ENCODE results near the gene TSC22D3.

The TSC22D3 gene

GRCh38 chrX:107721966-107722707 is 53.5 kb downstream of the TSC22D3 start:
- TF ChIP-seq MAX (IDR thresholded peaks at IDR 0.05; ENCODE audit: low read depth, low read length) = no peak
- no peak for TF ChIP-seq CTCF (IDR thresholded peaks at IDR 0.05; ENCODE audit: low read depth, low read length)
- no peak for TF ChIP-seq POLR2A (IDR thresholded peaks at IDR 0.05; ENCODE audit: extremely low read depth, insufficient read length)
- TF ChIP-seq MYC (IDR thresholded peaks at IDR 0.05; ENCODE audit: low read depth, low read length) = no peak
- no peak for DNase-seq (ENCODE audit: low read depth)
- no peak overlapping the region for H3K4me3 ChIP-seq (ENCODE audit: low read depth, low read length)

- no peak for TF ChIP-seq MAX (IDR thresholded peaks at IDR 0.05; ENCODE audit: low read depth, low read length)
- no peak for TF ChIP-seq CTCF (IDR thresholded peaks at IDR 0.05; ENCODE audit: low read depth, low read length)
- no peak for TF ChIP-seq POLR2A (IDR thresholded peaks at IDR 0.05; ENCODE audit: extremely low read depth, insufficient read length)
- TF ChIP-seq MYC (IDR thresholded peaks at IDR 0.05; ENCODE audit: low read depth, low read length) = no peak
- no peak overlapping the region for H3K4me3 ChIP-seq (ENCODE audit: low read depth, low read length)
- DNase-seq (ENCODE audit: low read depth) = peak; percentile 63
Observed at GRCh38 chrX:107721318-107721717, 54.3 kb downstream of the TSC22D3 start.

- H3K4me3 ChIP-seq (ENCODE audit: low read depth, low read length) = no peak overlapping the region
- TF ChIP-seq POLR2A (IDR thresholded peaks at IDR 0.05; ENCODE audit: extremely low read depth, insufficient read length) (no peak), CTCF (IDR thresholded peaks at IDR 0.05; ENCODE audit: low read depth, low read length) (peak; percentile 43)
- DNase-seq (ENCODE audit: low read depth) = peak; percentile 76
Observed at GRCh38 chrX:107718156-107718621, 57.4 kb downstream of the TSC22D3 start.

GRCh38 chrX:107716816-107717700 is 58.5 kb downstream of the TSC22D3 start:
- peak; percentile 92 for DNase-seq (ENCODE audit: low read depth)
- TF ChIP-seq MAX (IDR thresholded peaks at IDR 0.05; ENCODE audit: low read depth, low read length) (peak; percentile 80), POLR2A (IDR thresholded peaks at IDR 0.05; ENCODE audit: extremely low read depth, insufficient read length) (peak; percentile 93), MYC (IDR thresholded peaks at IDR 0.05; ENCODE audit: low read depth, low read length) (peak; percentile 50; the same call in 1 of the 2 replicates), CTCF (IDR thresholded peaks at IDR 0.05; ENCODE audit: low read depth, low read length) (no peak)
- H3K4me3 ChIP-seq (ENCODE audit: low read depth, low read length) = peak overlapping the region; percentile 70

- DNase-seq (ENCODE audit: low read depth) = peak; percentile 42
- peak overlapping the region; percentile 70 for H3K4me3 ChIP-seq (ENCODE audit: low read depth, low read length)
- TF ChIP-seq CTCF (IDR thresholded peaks at IDR 0.05; ENCODE audit: low read depth, low read length) = no peak
- TF ChIP-seq MAX (IDR thresholded peaks at IDR 0.05; ENCODE audit: low read depth, low read length) = no peak
- no peak for TF ChIP-seq MYC (IDR thresholded peaks at IDR 0.05; ENCODE audit: low read depth, low read length)
- TF ChIP-seq POLR2A (IDR thresholded peaks at IDR 0.05; ENCODE audit: extremely low read depth, insufficient read length) = no peak
Observed at GRCh38 chrX:107716118-107716684, 59.4 kb downstream of the TSC22D3 start.
